HG03521 (cell line): ENCODE results near the gene RTKN.
A peak's percentile ranks its signal among the peaks of the same experiment; 100 is the strongest.
"Not testable (repeated sequence)": the region's sequence is repeated elsewhere in the genome, so short reads cannot be mapped to it uniquely, and the experiment has no call there.

ENCODE experiments used
- ATAC-seq: cut with Tn5 transposase; IDR thresholded peaks from one replicate; pipeline ENCODE4 v1.9.1; 2021; ENCODE audit warnings: mild to moderate bottlenecking, moderate library complexity; ENCODE audit not compliant: unreplicated experiment

Gene RTKN

DNA sequence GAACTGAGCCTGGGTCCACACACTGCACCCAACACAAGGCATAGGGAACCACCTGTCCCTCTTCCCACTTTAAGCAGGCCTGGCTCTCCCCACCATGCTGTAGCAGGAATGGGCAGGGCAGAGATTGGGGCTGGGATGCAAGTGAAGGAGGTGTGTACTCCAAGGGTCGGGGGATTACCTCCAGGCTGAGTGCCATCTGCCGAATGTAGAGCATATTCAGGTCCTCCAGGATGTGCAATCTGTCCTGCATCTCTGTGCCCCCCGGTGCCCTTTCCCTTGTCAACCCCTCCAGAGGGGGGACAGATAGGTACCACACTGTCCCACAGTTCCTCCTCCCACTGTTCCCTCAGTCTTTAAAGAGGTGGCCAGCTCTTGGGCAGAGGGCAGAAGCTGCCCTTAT, 2.4 kb downstream of the RTKN start:
- ATAC-seq, result no peak

DNA sequence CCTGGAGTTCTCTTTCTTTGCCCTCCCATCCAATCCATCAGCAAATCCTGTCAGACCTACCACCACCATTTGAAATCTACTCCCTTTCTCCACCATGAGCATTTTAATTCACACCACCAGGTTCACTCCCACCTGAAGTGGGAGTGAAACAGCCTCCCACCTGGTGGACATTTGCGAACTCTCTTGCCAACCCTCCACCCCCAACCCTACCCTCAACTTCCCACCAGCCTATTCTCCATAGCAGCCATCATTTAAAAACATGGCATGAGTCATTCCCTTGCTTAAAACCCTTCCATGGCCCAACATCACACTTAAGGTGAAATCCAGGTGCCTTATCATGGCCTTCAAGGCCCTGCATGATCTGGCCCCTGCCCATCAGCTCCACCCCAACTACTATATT, 3.5 kb downstream of the RTKN start:
- ATAC-seq, result no peak

DNA sequence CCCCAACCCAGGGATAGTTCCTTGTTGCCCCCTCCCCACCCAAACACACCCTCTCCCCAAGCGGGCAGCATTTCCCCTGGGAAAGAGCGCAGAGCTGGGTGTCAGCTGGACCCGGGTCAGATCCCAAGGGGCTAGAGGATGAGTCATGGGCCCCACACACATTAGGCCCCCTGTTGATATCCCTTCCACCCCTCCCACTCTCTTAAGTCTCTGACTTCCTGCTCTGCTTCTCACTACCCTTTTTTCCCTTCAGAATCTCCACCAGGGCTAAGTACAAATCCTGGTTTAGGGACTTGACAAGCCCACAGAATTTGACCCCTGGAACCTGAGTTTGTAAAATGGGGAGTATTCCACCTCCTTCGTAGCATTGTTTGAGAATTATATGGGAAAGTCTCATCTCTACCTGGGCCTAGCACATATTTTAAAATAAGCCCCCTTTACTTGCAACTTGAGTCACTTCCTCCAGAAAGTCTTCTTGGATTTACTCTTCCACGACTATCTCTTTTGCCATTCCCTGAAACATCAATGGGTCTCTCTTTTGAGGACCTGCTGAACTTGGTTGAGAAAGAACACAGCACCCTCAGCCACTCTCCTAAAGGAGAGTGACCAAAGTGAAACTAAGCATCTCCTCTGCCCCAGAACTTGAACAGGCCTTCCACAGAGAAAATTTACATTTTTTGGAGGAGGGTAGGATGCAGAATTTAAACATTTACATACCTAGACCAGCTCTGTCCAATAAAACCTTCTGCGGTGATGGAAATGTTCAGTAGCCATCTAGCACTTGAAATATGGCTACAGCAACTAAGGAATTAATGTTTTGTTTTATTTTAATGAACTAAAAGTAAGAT, 4.7 kb downstream of the RTKN start:
- no peak for ATAC-seq

DNA sequence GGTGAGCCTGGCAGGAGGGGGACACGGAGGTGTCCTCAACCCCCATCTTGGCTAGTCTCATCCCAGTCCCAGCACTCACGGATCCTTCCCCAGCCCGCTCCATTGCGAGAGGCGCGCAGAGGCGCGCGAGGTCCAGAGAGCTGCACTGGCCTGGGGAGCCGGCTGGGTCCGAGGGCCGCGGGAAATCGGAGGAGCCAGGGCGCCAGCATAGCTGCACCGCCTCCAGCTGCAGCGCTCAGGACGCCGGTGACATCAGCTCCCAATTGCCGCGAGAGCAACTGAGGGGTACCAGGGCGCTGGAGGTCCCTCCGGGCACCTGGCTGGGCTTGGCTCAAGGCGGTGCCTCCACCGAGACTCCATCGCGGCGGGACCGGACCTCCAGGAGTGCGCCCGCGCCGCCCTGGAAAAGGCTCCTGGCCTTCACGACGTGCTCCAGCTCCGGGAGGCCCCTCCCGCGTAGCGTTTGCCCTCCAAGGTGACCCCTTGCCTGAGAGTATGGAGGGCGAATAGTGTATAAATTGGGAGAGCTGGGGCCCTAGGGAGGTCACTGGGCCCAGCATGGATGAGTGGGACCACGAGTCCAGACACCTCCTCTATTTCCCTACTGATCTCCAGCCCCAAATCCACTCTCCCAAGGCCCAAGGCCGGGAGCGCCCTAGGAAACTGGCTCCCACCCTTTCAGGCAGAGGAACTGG, 5.5 kb downstream of the RTKN start:
- ATAC-seq, result no peak

DNA sequence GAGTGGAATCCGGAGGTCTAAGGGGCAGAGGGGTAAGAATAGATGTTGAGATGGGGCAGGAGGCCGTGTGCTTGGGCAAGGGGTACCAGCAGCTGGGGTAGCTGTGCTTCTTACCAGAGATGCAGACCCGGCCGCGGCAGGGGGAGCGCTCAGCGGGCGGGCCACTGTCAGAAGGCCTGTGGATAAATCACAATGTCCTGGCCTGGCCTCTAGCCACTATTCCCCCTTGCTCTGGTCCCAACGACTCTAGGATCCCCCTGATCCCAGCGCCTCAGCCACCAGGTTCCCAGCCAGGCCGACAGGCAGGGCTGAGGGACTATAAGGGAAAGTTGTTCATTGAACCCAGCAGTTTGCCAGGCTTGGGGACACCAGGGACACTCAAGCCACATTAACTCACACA, 11.2 kb downstream of the RTKN start:
- no peak for ATAC-seq

DNA sequence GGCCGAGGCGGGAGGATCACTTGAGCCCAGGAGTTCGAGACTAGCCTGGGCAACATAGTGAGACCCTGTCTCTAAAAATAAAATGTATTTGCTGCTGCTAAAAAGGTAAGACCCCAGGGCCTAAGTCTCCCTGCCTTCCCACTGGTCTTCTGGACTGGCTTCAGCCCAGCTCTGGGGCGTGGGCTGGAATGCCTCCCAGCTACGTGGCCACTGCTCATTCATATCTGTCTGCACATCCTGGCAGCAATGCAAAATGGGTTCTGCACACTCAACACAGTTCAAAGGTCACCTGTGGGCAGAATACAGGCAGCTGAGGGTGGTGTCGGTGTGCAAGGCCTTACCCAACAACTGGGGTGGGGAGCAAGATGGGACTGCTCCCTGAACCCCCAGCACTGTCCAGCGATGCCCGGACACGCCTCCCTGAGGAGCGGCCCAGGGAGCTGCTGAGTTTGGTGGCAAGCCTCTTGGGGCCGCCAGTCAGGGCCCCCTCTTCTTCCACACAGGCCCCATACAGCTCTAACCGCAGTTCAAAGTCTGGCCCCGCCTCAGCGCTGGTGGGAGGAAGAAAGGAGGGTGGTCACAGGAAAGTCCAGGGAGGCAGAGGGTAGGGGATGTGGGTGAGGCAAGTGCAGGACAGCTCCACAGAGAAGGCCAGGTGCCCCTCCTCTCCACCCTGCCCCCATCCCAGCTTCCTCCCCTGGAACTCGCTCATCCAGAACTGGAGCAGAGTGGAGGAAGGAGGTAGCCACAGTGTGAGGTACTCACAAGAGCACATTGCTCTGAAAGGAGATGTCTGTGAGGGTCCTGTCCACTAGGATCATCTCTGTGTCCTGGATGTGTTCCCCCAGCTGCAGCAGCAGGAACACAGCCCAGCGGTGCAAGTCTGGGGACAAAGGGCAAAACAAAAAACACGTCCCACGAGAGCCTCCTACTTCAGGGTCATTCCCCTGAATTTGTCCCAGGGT, 12.0 kb downstream of the RTKN start:
- no peak for ATAC-seq

DNA sequence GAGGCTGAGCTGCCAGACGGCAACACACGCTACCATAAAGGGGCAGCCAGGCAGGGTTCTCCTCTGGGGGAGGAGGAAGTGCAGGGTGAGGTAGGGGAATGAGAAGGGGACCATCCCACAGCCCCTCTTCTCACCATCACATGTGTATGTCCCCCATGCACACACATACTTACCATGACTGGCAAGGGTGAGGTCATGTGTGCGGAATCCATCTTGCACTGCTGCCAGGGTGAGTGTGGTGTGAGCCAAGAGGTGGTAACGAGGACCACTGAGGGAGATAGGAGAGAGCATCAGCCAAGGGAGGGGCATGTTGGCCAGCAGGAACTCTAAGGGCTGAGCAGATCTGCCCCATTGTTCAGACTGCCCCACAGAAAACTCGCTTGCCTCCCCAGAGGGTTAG, 13.1 kb downstream of the RTKN start:
- ATAC-seq, result no peak

DNA sequence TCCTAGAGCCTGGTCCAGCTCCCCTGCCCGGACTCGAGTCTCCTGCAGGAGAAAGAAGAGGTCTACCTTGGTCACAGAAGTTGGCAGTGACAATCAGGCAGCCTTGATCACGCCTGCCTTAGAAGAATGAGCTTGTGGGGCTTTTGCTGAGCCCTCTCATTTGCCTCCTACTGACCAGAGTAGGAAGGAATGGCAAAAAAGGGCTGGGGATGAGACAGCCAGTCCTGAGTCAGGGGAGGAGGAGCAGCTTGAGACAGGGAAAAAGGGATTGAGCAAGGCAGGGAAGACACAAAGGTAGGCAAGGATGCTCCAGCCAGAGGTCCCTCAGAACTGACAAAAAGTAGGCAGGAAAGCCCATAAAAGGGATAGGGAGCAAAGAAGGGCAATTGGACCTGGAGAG, 14.2 kb downstream of the RTKN start:
- no peak for ATAC-seq

DNA sequence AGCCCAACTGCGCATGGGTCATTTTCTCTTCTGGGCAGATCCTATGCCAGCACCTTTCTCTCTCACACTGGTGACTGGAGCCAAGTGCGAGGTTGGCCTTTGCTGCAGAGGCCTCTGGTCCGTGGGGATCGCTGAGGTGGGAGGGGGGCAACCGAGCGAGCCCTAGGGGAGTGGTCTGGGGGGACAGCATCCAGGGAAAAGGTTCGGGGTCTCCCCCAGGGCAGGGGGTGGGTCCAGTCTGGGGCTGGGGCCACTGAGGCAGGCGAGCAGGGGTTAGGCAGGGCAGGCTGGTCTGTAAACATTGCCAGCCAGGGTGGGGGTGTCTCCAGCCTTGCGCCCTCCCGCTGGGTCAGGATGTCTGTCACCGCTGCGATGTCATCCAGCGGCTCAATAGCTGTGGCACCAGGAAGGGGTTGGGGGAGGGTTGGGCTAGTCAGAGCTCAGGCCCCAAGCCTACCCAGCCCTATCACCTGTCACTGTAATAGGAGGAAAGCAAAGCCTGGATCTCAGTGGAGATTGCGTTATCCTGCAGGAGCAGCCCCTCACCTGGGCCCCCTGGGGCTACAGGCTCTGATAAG, 15.5 kb downstream of the RTKN start:
- no peak for ATAC-seq

DNA sequence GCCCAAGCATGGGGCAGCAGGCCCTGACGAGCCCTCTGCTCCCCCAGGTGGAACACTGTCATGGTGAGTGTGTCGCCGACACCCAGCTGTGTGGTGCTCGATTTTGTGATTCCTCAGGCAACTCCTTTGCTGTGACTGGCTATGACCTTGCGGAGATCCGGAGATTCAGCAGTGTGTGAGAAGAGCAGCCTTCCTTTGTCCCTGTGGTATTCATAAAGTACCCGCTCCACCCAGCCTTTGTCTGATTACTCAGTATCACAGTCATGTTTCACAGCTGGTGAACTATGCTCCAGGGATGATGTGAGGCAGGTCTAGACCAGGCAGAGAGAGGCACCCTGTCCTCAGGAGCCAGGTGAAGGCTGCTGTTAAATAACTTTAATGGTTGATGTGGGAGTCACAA, 16.2 kb downstream of the RTKN start:
- no peak for ATAC-seq

DNA sequence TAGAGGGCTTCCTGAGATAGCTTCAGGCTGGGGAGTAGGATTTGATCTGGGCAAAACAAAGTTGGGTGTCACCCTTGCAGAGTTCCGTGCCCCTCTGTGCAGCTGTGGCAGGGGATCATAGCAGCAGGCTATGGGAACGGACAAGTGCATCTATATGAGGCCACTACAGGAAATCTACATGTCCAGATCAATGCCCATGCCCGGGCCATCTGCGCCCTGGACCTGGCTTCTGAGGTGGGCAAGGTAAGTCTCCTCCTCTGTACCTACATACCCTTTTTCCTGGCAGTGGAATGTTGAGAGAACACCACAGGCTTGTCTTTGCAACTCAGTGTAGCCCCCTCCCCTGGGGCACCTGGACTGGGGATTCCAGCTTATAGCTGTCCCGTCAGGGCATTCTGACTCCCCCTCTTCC, 16.7 kb downstream of the RTKN start:
- no peak for ATAC-seq

DNA sequence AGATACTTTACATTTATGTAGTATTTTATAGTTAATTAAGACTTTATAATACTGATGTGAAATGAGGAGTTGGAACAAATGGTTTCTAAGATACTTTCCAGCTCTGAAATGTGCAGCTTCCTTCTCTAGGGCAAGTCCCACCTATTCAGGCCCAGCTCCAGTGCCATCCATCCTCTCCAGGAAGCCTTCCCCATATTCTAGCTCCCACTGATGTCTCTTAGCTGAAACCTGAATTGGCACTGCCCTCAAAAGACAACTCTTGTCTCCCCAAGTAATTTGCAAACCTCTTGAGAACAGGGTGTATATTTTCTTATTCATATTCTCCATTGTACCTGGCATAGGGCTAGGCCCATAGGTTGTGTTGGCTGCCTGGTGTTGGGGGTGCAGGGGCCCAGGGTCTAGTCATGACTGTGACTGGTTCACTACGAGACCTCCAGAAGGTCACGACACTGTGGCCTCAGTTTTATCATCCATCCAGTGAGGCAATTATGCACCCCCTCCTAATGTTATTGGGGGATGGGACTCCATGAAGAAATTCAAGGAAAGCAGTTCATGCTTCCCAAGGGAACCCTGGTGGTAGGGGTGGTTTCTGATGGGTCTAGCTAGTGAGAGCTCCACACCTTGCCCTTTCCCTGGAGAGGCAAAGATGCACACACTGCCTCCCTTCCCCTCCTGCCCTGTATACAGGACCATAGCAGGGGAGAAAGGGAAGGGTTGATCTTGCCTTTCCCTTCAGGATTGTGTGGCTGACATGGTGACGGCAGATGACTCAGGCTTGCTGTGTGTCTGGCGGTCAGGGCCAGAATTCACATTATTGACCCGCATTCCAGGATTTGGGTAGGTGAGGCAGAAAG, 17.4 kb downstream of the RTKN start:
- no peak for ATAC-seq

DNA sequence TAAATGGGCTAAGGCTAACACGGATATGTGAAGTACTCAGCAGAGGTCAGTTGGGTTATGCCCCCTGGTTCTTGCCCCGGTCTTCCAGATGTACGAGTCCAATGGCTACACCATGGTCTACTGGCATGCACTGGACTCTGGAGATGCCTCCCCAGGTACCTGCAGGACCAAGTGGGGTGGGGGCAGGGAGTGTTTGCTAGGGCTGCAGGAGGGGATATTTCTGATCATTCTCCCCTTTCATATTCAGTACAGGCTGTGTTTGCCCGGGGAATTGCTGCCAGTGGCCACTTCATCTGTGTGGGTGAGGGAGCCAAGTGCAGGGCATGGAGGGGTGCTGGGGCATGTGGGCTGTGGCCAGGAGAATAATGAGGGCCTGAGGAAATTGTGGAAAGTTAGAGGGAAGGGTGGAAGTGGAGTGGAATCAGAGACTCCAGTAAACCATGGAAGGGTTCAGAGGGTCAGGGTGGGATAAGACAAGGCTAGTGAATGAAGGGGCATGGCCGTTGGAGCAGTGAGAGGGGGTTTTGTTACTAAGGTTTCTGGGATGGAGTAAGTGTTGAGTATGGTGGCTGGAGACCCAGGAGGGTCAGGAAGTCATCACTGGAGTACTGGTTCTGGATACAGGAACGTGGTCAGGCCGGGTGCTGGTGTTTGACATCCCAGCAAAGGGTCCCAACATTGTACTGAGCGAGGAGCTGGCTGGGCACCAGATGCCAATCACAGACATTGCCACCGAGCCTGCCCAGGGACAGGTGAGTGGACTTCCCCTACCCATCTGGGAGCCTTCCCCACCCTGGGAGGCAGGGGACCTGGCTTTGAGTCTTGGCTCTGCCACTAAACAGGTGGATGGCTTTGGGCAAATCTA, 18.3 kb downstream of the RTKN start:
- no peak for ATAC-seq

DNA sequence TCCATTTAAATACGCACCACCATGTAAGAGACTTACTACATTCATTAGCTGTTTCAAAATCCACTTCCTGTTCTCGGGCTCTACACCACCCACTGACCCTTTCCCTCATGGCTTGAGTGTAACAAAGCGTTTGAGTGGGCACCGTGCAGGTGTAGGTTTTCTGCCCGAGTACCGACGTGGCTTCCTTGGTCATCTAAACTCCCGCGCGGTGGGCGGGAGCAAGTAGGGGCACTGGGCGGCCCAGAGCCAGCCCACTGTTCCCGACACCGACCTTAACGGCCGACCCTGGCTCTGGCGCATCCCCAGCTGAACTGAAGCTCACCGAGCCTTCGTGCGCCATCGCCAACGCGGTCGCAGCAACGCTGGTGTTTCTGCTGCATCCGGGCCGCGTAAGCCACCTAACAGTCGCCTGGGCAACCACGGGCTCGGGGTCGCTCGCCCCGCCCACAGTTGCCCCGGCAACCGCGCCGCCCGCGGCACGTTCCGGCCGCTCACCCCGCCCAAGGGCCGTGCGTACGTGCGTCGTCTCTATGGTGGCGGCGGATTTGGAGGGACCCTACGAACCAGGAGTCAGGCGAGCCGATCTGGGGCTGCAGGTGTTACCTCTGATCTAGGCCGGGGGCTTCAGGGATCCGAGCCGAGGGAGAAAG, 20.4 kb downstream of the RTKN start, which contains the start of the genes C2orf81 and WDR54:
C2orf81 (minus strand) TSS at position 399 of the 650 bp plus-strand sequence; CDS start at position 340, 59 bp downstream.
WDR54 (plus strand) TSS at position 510 of the 650 bp plus-strand sequence. CDS start 424 bp downstream, outside the sequence.
- ATAC-seq, result peak; percentile 79

DNA sequence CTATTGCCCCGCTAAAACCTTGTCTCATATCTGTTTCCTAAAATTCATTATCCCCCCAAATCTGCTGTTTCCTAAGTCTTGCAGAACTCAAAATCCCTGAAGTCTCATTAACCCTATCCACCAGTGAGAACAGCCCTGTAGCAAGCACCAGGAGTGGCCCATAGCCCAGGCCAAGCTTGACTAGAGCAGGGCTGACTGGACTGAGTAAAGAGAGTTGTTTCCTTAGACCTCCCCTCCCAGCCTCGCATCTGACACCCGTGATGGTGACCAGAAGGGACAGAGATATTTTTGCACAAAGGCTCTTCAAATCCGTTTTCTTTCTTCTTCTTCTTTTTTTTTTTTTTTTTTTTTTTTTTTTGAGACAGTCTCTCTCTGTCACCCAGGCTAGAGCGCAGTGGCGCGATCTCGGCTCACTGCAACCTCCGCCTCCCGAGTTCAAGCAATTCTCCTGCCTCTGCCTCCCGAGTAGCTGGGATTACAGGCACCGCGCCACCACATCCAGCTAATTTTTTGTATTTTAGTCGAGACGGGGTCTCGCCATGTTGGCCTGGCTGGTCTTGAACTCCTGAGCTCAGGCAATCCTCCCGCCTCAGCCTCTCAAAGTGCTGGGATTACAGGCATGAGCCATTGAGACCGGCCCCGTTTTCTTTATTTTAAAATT, 21.2 kb downstream of the RTKN start:
- not testable (repeated sequence) for ATAC-seq

DNA sequence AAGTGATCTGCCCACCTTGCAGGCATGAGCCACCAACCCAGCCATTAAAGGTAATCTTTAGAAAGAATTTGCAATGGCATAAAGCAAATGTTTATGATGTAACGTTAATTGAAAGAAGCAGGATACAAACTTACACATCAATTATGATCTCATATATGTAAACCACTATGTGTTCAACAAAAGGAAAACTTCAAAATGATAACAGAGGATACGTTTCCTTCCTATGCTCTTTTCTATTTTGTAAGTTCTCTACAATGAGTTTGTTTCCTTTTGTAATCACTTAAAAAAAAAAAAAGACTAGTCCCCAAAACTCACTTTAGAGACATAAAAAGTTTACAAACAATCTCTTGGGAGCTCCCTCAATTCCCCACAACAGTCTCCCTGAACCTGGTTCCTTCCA, 21.7 kb downstream of the RTKN start:
- no peak for ATAC-seq

DNA sequence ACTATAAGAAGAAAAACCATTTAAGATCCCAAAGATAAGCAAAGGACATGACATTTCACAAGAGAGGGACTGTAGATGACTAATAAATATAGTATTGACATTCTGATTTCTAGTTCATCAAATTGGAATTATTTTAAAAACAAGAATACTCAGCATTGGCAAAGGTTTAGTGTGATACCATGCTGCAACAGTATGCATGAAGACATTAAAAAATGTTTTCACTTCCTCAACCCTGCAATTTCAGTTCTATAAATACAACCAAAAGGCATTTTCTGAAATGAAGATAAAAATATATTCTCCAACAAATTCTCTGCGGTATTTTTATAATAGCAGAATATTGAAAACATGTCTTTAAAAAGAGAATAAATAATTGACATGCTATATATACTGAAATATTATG, 22.4 kb downstream of the RTKN start:
- no peak for ATAC-seq

DNA sequence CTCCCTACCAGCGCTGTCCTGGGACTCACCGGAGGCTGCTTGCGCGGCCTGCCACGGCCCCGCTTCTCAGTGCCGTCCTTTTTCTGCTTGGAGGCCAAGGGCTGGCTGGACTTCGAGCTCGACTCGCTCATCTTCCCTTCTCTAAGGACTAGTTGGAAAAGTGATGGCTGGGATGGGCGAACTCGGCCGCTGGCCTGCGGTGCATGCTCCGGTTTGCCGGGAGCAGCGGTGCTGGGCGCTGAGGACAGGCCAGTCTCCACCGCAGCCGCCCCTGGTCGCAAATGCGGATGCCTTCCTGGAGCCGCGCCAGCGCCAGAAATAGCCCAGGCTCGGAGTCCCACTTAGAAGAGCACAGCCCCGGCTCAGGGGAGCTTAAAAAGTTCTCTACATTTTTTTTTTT, 23.4 kb downstream of the RTKN start:
- no peak for ATAC-seq
